Jurkat, Clone E6-1 (cell line): Measurements from ENCODE around the gene PRDM2.

Source experiments
- DNase-seq: peaks from one replicate; pipeline ENCODE4 v3.0.0-alpha.2; 2011; ENCODE audit warnings: low read depth, low spot score
- H3K4me3 ChIP-seq: 2 replicates; pipeline ENCODE4 v1.5.1; 2011; ENCODE audit warnings: mild to moderate bottlenecking, low read length, control low read depth, moderate library complexity

The PRDM2 gene

GRCh38 chr1:13869172-13869797 lies 169.3 kb downstream of the PRDM2 start:
- no peak for DNase-seq
- H3K4me3 ChIP-seq, result no peak overlapping the region

GRCh38 chr1:13871413-13871812 lies 171.4 kb downstream of the PRDM2 start:
- no peak for DNase-seq
- H3K4me3 ChIP-seq, result no peak overlapping the region

GRCh38 chr1:13871886-13872285 lies 171.9 kb downstream of the PRDM2 start:
- H3K4me3 ChIP-seq, result no peak overlapping the region
- no peak for DNase-seq

DNA sequence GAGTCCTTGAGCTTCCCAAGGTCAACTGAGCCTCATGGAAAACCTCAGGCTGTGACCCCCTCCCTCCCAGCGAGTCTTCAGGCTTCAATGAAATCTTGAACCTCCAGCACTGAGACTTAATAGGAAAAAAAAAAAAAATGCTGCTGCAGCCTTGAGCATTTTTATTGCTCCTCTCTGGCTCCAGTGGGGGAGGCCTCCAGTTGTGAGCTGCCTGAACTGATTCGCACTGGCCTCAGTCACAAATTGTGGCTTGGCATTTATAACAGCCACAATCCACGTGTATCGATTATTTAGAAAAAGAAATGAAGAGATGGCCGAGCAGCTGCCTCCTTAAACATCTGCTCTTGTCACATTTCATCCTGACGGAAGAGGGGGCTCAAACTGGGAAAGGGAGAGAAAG lies 173.0 kb downstream of the PRDM2 start:
- no peak for DNase-seq
- no peak overlapping the region for H3K4me3 ChIP-seq
